GM18520 (cell line): ENCODE data around the gene NYNRIN.
"Not testable (repeated sequence)": the region's sequence is repeated elsewhere in the genome, so short reads cannot be mapped to it uniquely, and the experiment has no call there.

ENCODE experiments used
- ATAC-seq: cut with Tn5 transposase; IDR thresholded peaks from one replicate; pipeline ENCODE4 v1.9.1; 2021; ENCODE audit not compliant: unreplicated experiment

NYNRIN gene

GRCh38 chr14:24442240-24443052 lies 43.6 kb downstream of the NYNRIN start, which contains the start of gene SDR39U1:
TSS of gene SDR39U1 (minus strand) at chr14:24442776. CDS start at chr14:24442769, 7 bp downstream.
- ATAC-seq: peak; percentile 89

GRCh38 chr14:24443053-24443665 lies 44.4 kb downstream of the NYNRIN start:
- ATAC-seq: no peak

- not testable (repeated sequence) for ATAC-seq
Observed at GRCh38 chr14:24450828-24451227, 52.0 kb downstream of the NYNRIN start.

- ATAC-seq: no peak
Observed at GRCh38 chr14:24456980-24457379, 58.2 kb downstream of the NYNRIN start.

GRCh38 chr14:24458736-24459135 lies 59.9 kb downstream of the NYNRIN start:
- no peak for ATAC-seq

- ATAC-seq: no peak
Observed at GRCh38 chr14:24459331-24459730, 60.5 kb downstream of the NYNRIN start.

- no peak for ATAC-seq
Observed at GRCh38 chr14:24461336-24461735, 62.5 kb downstream of the NYNRIN start.

GRCh38 chr14:24463017-24463883 lies 64.4 kb downstream of the NYNRIN start:
- ATAC-seq: no peak

GRCh38 chr14:24463884-24464785 lies 65.3 kb downstream of the NYNRIN start:
- ATAC-seq: no peak

- no peak for ATAC-seq
Observed at GRCh38 chr14:24465368-24465767, 66.6 kb downstream of the NYNRIN start.

GRCh38 chr14:24465805-24466204 lies 67.0 kb downstream of the NYNRIN start:
- no peak for ATAC-seq
